PC-9 (cell line): ENCODE measurements around the gene SEC61G.

Experiments
- EZH2 ChIP-seq: fragments of 200-600 bp; sonication (generic); IDR thresholded peaks from 2 replicates; pipeline ENCODE4 v1.8.0; 2017; ENCODE audit warnings: antibody characterized with exemption, low read depth
- TF ChIP-seq, protein P1 (sequence below): fragments of 200-600 bp; sonication (generic); conservative IDR thresholded peaks from 2 replicates; pipeline ENCODE4 v1.6.1; 2017; ENCODE audit warnings: mixed run types, antibody characterized with exemption, mild to moderate bottlenecking, moderate library complexity

DNA sequence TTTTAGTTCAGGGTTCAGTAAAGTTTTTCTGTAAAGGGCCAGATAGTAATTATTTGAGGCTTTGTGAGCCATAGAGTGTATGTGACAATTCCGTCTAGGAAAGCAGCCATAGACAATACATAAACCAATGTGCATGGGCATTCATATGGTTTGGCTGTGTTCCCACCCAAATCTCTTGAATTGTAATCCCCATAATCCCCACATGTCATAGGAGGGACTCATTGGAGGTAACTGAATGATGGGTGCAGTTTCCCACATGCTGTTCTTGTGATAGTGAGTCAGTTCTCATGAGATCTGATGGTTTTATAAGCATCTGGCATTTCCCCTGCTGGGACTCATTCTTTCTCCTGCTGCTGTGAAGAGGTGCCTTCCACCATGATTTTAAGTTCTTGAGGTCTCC lies 29.9 kb downstream of the SEC61G start:
- TF ChIP-seq, protein P1, sequence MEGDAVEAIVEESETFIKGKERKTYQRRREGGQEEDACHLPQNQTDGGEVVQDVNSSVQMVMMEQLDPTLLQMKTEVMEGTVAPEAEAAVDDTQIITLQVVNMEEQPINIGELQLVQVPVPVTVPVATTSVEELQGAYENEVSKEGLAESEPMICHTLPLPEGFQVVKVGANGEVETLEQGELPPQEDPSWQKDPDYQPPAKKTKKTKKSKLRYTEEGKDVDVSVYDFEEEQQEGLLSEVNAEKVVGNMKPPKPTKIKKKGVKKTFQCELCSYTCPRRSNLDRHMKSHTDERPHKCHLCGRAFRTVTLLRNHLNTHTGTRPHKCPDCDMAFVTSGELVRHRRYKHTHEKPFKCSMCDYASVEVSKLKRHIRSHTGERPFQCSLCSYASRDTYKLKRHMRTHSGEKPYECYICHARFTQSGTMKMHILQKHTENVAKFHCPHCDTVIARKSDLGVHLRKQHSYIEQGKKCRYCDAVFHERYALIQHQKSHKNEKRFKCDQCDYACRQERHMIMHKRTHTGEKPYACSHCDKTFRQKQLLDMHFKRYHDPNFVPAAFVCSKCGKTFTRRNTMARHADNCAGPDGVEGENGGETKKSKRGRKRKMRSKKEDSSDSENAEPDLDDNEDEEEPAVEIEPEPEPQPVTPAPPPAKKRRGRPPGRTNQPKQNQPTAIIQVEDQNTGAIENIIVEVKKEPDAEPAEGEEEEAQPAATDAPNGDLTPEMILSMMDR: no peak
- no peak for TF ChIP-seq EZH2
